Hair follicle dermal papilla cell (primary cell): ENCODE results near the gene POC1A. TPM values are rescaled to one million over a fixed set of nuclear protein-coding genes. Genes with fewer than 3 reads are reported as not detected.

Source experiments
- total RNA-seq: library from RNA; depleted of rRNA; stranded (reverse); fragments of >200 nt; gene quantifications from 2 replicates; pipeline ENCODE4 v1.2.3, GENCODE V29; 2012

The POC1A gene
- 1.9 and 3.4 TPM in 2 replicates for total RNA-seq

GRCh38 chr3:52154135-52155094 lies at the start of gene POC1A:
Gene POC1A, minus strand, starts transcription at chr3:52154423. Its CDS starts 51 bp downstream, at chr3:52154372.

GRCh38 chr3:52197842-52198625 lies 43.8 kb upstream of the POC1A start, which contains the start of gene ALAS1:
Gene ALAS1, plus strand, starts transcription at chr3:52198160. Its CDS starts 1,082 bp downstream, at chr3:52199242.

GRCh38 chr3:52056521-52056967 lies 97.7 kb downstream of the POC1A start, which contains the start of gene DUSP7:
Gene DUSP7, minus strand, starts transcription at chr3:52056571. Its CDS starts 205 bp downstream, at chr3:52056366.

Other genes with a start within 250 kb of the POC1A start
- gene RRP9, start 212.5 kb downstream of the POC1A start, total RNA-seq = 14.4 and 15.3 TPM in 2 replicates
- 26.1 and 40.6 TPM in 2 replicates for gene PARP3, start 212.1 kb downstream of the POC1A start, total RNA-seq
- not detected in 2 replicates for gene GPR62, start 199.0 kb downstream of the POC1A start, total RNA-seq
- 32.3 and 47.2 TPM in 2 replicates for gene PCBP4, start 187.0 kb downstream of the POC1A start, total RNA-seq
- 29.5 and 39.0 TPM in 2 replicates for gene ABHD14B, start 180.4 kb downstream of the POC1A start, total RNA-seq
- 10.3 and 16.2 TPM in 2 replicates for gene ABHD14A, start 179.4 kb downstream of the POC1A start, total RNA-seq
- gene ACY1, start 170.9 kb downstream of the POC1A start, total RNA-seq = 29.4 and 36.9 TPM in 2 replicates
- gene RPL29, start 158.5 kb downstream of the POC1A start, total RNA-seq = 802 and 851 TPM in 2 replicates
- 39.0 and 39.6 TPM in 2 replicates for gene DUSP7, start 97.9 kb downstream of the POC1A start, total RNA-seq
- 50.0 and 53.7 TPM in 2 replicates for gene ALAS1, start 43.7 kb upstream of the POC1A start, total RNA-seq
- under 0.01 TPM in 1 of 2 replicates, not detected in the other for gene TLR9, start 71.2 kb upstream of the POC1A start, total RNA-seq
- 139 and 150 TPM in 2 replicates for gene TWF2, start 84.7 kb upstream of the POC1A start, total RNA-seq
- 40.3 and 46.7 TPM in 2 replicates for gene PPM1M, start 91.3 kb upstream of the POC1A start, total RNA-seq
- gene WDR82, start 124.2 kb upstream of the POC1A start, total RNA-seq = 57.6 and 73.3 TPM in 2 replicates
- gene GLYCTK, start 133.4 kb upstream of the POC1A start, total RNA-seq = 11.9 and 12.0 TPM in 2 replicates
- 6.7 and 9.2 TPM in 2 replicates for gene DNAH1, start 161.9 kb upstream of the POC1A start, total RNA-seq